B cell (primary cell): Measurements from ENCODE around the gene AKR1B15.

Experiments used
- EZH2 ChIP-seq: IDR thresholded peaks from 2 replicates; pipeline ENCODE4 v1.6.1; 2012; ENCODE audit warnings: borderline replicate concordance, low read depth, mild to moderate bottlenecking, moderate library complexity, low read length; ENCODE audit not compliant: insufficient read depth, poor library complexity, severe bottlenecking
- TF ChIP-seq, protein P1 (sequence below): fragments of 200-600 bp; IDR thresholded peaks from one replicate; pipeline ENCODE4 v1.8.0; 2022; ENCODE audit warnings: antibody characterized with exemption, mild to moderate bottlenecking

DNA sequence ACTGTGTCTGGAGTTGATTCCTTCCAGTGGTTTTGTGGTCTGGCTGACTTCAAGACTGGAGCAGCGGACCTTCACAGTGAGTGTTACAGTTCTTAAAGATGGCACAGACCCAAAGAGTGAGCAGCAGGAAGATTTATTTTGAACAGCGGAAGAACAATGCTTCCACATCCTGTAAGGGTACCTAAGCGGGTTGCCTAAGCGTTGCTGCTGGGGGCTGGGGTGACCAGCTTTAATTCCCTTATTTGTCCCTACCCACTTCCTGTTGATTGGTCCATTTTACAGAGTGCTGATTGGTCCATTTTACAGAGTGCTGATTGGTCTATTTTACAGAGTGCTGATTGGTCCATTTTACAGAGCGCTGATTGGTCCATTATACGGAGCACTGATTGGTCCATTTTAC is 13.2 kb downstream of the AKR1B15 start:
- TF ChIP-seq, protein P1, sequence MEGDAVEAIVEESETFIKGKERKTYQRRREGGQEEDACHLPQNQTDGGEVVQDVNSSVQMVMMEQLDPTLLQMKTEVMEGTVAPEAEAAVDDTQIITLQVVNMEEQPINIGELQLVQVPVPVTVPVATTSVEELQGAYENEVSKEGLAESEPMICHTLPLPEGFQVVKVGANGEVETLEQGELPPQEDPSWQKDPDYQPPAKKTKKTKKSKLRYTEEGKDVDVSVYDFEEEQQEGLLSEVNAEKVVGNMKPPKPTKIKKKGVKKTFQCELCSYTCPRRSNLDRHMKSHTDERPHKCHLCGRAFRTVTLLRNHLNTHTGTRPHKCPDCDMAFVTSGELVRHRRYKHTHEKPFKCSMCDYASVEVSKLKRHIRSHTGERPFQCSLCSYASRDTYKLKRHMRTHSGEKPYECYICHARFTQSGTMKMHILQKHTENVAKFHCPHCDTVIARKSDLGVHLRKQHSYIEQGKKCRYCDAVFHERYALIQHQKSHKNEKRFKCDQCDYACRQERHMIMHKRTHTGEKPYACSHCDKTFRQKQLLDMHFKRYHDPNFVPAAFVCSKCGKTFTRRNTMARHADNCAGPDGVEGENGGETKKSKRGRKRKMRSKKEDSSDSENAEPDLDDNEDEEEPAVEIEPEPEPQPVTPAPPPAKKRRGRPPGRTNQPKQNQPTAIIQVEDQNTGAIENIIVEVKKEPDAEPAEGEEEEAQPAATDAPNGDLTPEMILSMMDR, result no peak
- TF ChIP-seq EZH2, result no peak
